Psoas muscle (tissue), 8 donors: ENCODE measurements around the gene MOAP1. TPM values are rescaled to one million over a fixed set of nuclear protein-coding genes. Genes with fewer than 3 reads are reported as not detected.
"Not testable (repeated sequence)": the region's sequence is repeated elsewhere in the genome, so short reads cannot be mapped to it uniquely, and the experiment has no call there.

Experiments used
- ATAC-seq, 4 donors: fragments of 200-7000 bp; cut with Tn5 transposase; one replicate each; pipeline ENCODE4 v1.9.1; 2020; ENCODE audit warnings: moderate library complexity in 3 of 4, mild to moderate bottlenecking in 2 of 4
- DNase-seq, 2 donors: peaks; one replicate each; pipeline ENCODE4 v3.0.0-alpha.2; 2020
- H3K27ac ChIP-seq: fragments of 200-600 bp; one replicate; pipeline ENCODE4 v1.8.0; 2022
- H3K27me3 ChIP-seq, 3 donors: fragments of 200-600 bp in 1 of 3; one replicate each; pipeline versions ENCODE4 v1.6.1 to v1.8.0; 2013 to 2022; ENCODE audit warnings: low read length in 2 of 3, mild to moderate bottlenecking in 2 of 3, moderate library complexity in 1 of 3; ENCODE audit not compliant: insufficient read depth in 3 of 3
- H3K36me3 ChIP-seq, 2 donors: fragments of 200-600 bp in 1 of 2; one replicate each; pipeline versions ENCODE4 v1.6.1 to v1.8.0; 2013 to 2022; ENCODE audit warnings: low read depth in 1 of 2, mild to moderate bottlenecking in 1 of 2, moderate library complexity in 1 of 2; ENCODE audit not compliant: insufficient read depth in 1 of 2
- H3K4me1 ChIP-seq: fragments of 200-600 bp; one replicate; pipeline ENCODE4 v1.8.0; 2022
- H3K4me3 ChIP-seq: fragments of 200-600 bp; one replicate; pipeline ENCODE4 v1.8.0; 2022; ENCODE audit warnings: mild to moderate bottlenecking
- H3K9me3 ChIP-seq: fragments of 200-600 bp; one replicate; pipeline ENCODE4 v1.8.0; 2022
- CTCF ChIP-seq: fragments of 200-600 bp; IDR thresholded peaks from one replicate; pipeline ENCODE4 v1.8.0; 2022; ENCODE audit warnings: antibody characterized with exemption
- WGBS, 3 donors: extraction: QIAGEN DNeasy Blood & Tissue Kit; methylation state at CpG; one replicate each; pipeline versions ENCODE4 v1.1.6 to v1.1.7; 2013; 5-methylcytosine and 5-hydroxymethylcytosine counted together
- intact Hi-C, 2 donors: fragments of 100-400 bp; cut with DNase I; formaldehyde crosslinking; loops; one replicate each; pipeline versions ENCODE4 v1.11.0 to v1.14.2; 2022
- polyA plus RNA-seq, 3 donors: library from polyadenylated mRNA; stranded (reverse); fragments of 200-250 nt; gene quantifications; one replicate each; pipeline ENCODE4 v1.2.3, GENCODE V29; 2013
- total RNA-seq, 4 donors: library from RNA; stranded (reverse); fragmentation: NEBNext Ultra II Directional in 2 of 4; extraction: Animal tissue kit (Norgen Biotek cat#: 25700) in 2 of 4; gene quantifications; one replicate each; pipeline versions ENCODE4 v1.2.1 to v1.2.4, GENCODE V29; 2021 to 2023
- donor health status: healthy with polysubstance abuse.
- donor health status: DM: no; HTN: no; CAD: no; lungs with moderate emphysema.
- donor health status: Bipolar disorder and iron deficiency.
- donor health status: healthy.
- donor health status: DM: yes; HTN: yes; CAD: no.
- donor health status: DM: no; HTN: no; CAD: no.
- donor health status: DM: no; HTN: no; CAD: no.
- donor health status: DM: yes; HTN: yes; CAD: no.

The MOAP1 gene
- total and polyA plus RNA-seq, 7 donors: 20.5 to 53.6 (median 30.8) TPM

GRCh38 chr14:93175492-93175891 is 9.2 kb downstream of the MOAP1 start:
- intact Hi-C loops: loop anchor here in 1 of 2 donors (5.0 kb wide), 1 partner anchor 63 kb away; no protein-coding TSS in a partner anchor
- DNase-seq (no peak), ATAC-seq (no peak)
- Histone ChIP-seq H3K4me3 (no peak overlapping the region), H3K36me3 (no peaks in the 10 kb centered on the region), H3K4me1 (no peaks in the 10 kb centered on the region), H3K27ac (no peak overlapping the region), H3K27me3 (peaks cover 0 to 11% (median 0%) of the 10 kb centered on the region in 3 donors), H3K9me3 (no peaks in the 10 kb centered on the region)
- 66 to 70% (median 69%) methylated on average over 6 of the region's 6 CpGs for WGBS, 3 donors
- no peak for TF ChIP-seq CTCF

GRCh38 chr14:93174731-93175130 is 10.0 kb downstream of the MOAP1 start:
- 72 to 78% (median 78%) methylated on average over 5 of the region's 5 CpGs for WGBS, 3 donors
- ATAC-seq, H3K4me1 ChIP-seq, DNase-seq, H3K36me3 ChIP-seq, H3K4me3 ChIP-seq, H3K27ac ChIP-seq, H3K9me3 ChIP-seq: not testable (repeated sequence)
- H3K27me3 ChIP-seq: peaks cover 0 to 11% (median 0%) of the 10 kb centered on the region in 3 donors
- intact Hi-C loops: loop anchor here in 1 of 2 donors (5.0 kb wide), 1 partner anchor 62 kb away; no protein-coding TSS in a partner anchor

GRCh38 chr14:93173943-93174395 is 10.7 kb downstream of the MOAP1 start:
- Histone ChIP-seq H3K4me3 (no peak overlapping the region), H3K27ac (no peak overlapping the region), H3K36me3 (no peaks in the 10 kb centered on the region), H3K4me1 (no peaks in the 10 kb centered on the region), H3K9me3 (no peaks in the 10 kb centered on the region), H3K27me3 (peaks cover 0 to 11% (median 0%) of the 10 kb centered on the region in 3 donors)
- no peak for TF ChIP-seq CTCF
- no peak for DNase-seq
- WGBS, 3 donors: 21 to 25% (median 23%) methylated on average over 10 of the region's 10 CpGs
- peak in 2 of 4 donors; percentile 42 to 56 for ATAC-seq
- intact Hi-C loops: no loop called here

GRCh38 chr14:93171376-93171775 is 13.3 kb downstream of the MOAP1 start:
- Histone ChIP-seq H3K4me1 (no peaks in the 10 kb centered on the region), H3K36me3 (no peaks in the 10 kb centered on the region), H3K27me3 (peaks cover 0 to 11% (median 0%) of the 10 kb centered on the region in 3 donors), H3K27ac (no peak overlapping the region), H3K9me3 (no peaks in the 10 kb centered on the region), H3K4me3 (no peak overlapping the region)
- DNase-seq (no peak), ATAC-seq (no peak)
- no peak for TF ChIP-seq CTCF
- intact Hi-C loops: no loop called here
- 85 to 89% (median 88%) methylated on average over 4 of the region's 4 CpGs for WGBS, 3 donors

GRCh38 chr14:93170141-93170540 is 14.6 kb downstream of the MOAP1 start:
- DNase-seq, ATAC-seq, intact Hi-C loops, H3K4me1 ChIP-seq, H3K36me3 ChIP-seq, H3K9me3 ChIP-seq, H3K27ac ChIP-seq, H3K4me3 ChIP-seq: not testable (repeated sequence)
- H3K27me3 ChIP-seq: peaks cover 0 to 11% (median 0%) of the 10 kb centered on the region in 3 donors
- WGBS, 3 donors: 88 to 95% (median 91%) methylated on average over 13 to 20 of the region's 20 CpGs

- peaks cover 0 to 11% (median 0%) of the 10 kb centered on the region in 3 donors for H3K27me3 ChIP-seq
- intact Hi-C loops, DNase-seq, H3K27ac ChIP-seq, H3K4me3 ChIP-seq, ATAC-seq, H3K36me3 ChIP-seq, H3K9me3 ChIP-seq, H3K4me1 ChIP-seq: not testable (repeated sequence)
- 61 to 74% (median 63%) methylated on average over 6 of the region's 6 CpGs for WGBS, 3 donors
Measured at GRCh38 chr14:93169619-93170018, 15.1 kb downstream of the MOAP1 start.

- H3K4me1 ChIP-seq, ATAC-seq, H3K9me3 ChIP-seq, H3K27ac ChIP-seq, intact Hi-C loops, H3K4me3 ChIP-seq, DNase-seq, H3K36me3 ChIP-seq: not testable (repeated sequence)
- peaks cover 0 to 10% (median 0%) of the 10 kb centered on the region in 3 donors for H3K27me3 ChIP-seq
- 85 to 89% (median 86%) methylated on average over 9 of the region's 9 CpGs for WGBS, 3 donors
Measured at GRCh38 chr14:93168610-93169009, 16.1 kb downstream of the MOAP1 start.

- H3K36me3 ChIP-seq, ATAC-seq, H3K9me3 ChIP-seq, intact Hi-C loops, H3K27me3 ChIP-seq, H3K4me3 ChIP-seq, H3K4me1 ChIP-seq, H3K27ac ChIP-seq, DNase-seq: not testable (repeated sequence)
- 83 to 87% (median 83%) methylated on average over 26 of the region's 26 CpGs for WGBS, 3 donors
Measured at GRCh38 chr14:93165271-93166265, 19.1 kb downstream of the MOAP1 start.
